Brain pericyte (primary cell): ENCODE results near the gene ARHGEF1.
"Not testable (repeated sequence)": the region's sequence is repeated elsewhere in the genome, so short reads cannot be mapped to it uniquely, and the experiment has no call there.

Experiments
- DNase-seq: peaks from one replicate; pipeline ENCODE4 v3.0.0-alpha.2; 2012; ENCODE audit warnings: low read depth, low spot score

Gene ARHGEF1

DNA sequence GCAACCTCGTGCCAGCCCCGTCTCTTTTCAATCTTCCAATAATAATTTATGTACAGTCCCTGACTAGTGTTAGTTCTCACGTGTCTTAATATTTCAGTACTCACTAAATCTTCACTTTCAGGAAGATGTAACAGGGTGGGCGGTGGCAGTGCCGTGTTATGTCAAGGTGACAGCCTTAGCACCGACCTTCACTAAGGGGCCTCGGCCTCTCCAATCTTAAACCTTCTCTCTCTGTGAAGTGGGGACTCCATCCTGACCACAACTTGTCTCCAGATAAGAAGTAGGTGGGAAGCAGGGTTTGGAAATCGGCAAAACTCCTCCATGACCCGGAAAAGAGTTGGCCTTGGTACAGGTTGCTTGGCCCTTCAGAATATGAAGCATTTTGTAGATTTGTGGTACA, 21.1 kb upstream of the ARHGEF1 start:
- DNase-seq = no peak

DNA sequence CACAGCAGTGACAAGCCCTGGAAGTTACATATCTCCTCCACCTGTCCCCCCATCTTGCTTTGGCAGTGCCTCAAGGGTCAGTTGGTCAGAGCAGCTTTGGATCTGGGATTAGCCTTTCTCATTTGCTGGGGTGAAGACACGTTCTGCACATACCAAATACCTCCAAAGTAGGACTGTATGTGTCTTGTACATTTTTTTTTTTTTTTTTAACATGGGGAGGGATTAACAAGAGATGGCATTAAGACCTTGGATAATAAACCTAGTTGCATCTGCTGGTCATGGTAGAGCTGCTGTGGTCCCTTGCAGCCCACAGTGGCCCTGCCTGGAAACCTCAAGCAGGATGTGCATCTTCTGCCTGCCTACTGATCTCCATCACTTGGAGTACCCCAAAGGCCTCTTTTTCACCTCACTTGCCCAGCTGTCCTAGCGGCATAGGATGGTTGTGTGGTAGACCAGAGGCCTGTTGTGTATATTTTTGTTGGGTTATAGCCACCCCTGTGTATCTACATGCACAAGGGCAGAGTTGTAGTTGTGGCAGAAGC, 20.5 kb upstream of the ARHGEF1 start:
- no peak for DNase-seq

DNA sequence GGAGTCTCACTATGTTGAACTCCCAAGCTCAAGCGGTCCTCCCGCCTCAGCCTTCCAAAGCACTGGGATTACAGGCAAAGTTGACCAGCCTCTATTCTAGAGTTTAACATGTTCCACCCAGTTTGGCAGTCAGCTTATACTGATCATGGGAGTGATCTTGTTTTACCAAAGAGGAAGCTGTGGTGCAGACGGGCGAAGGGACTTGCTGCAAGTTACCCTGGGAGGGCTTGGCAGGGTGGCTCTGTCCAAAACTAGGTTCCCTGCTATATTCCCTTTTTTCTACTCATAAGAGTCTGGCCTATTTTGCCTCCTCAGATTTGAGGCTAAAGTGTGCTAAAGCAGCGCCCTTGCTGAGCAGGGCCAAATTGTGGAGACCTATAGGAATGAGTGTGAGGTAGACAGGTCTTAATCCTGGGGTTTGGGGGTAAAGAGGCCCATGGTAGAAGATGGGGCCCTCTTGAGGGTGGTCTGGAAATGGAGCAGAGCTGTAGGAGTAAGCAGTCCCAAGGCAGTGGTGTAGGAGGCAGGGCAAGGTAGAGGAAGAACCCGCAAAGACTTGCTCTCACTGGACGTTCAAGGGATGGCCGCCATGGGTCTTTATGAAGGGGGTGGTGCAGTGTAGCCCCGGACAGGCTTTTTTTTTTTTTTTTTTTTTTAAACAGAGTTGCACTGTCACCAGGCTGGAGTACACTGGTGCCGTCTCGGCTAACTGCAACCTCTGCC, 19.6 kb upstream of the ARHGEF1 start:
- DNase-seq = no peak

DNA sequence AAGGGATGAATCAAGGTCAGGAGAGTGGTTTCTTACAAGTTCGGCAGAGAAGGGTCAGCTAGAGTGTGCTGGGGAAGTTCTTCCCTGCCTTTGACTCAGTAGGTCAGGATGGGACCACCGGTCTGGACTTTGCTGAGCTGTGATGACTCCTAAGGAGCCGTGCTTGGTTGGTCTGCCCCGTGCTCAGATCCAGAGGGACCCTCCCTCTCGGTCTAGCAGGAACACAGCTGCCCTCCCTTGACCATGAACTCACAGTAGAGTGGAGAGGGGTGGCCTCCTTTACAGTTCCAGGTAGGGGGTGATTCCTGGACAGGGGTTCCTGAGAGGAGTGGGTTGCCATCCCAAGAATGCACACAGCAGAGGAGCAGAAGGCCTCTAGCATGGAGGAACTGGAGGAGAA, 18.6 kb upstream of the ARHGEF1 start:
- DNase-seq = no peak

DNA sequence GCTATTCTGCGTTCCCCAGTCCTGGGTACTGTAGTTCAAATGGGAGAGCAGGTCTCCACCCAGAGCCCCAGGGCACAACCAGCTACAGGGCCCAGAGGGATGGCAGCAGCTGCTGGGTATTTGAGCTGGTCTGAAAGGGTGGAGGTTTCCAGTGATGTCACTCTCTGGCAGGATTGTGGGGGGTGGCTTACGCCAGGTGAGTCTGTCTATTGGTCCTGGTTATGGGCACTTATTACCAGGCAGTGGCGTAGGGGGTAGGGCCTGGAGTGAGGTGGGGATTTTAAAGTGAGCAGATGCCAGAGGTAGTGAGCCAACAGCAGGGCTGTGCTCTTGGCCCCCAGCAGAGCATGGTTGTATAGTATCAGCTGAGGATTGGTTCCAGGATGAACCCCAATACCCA, 16.7 kb upstream of the ARHGEF1 start:
- DNase-seq = no peak

DNA sequence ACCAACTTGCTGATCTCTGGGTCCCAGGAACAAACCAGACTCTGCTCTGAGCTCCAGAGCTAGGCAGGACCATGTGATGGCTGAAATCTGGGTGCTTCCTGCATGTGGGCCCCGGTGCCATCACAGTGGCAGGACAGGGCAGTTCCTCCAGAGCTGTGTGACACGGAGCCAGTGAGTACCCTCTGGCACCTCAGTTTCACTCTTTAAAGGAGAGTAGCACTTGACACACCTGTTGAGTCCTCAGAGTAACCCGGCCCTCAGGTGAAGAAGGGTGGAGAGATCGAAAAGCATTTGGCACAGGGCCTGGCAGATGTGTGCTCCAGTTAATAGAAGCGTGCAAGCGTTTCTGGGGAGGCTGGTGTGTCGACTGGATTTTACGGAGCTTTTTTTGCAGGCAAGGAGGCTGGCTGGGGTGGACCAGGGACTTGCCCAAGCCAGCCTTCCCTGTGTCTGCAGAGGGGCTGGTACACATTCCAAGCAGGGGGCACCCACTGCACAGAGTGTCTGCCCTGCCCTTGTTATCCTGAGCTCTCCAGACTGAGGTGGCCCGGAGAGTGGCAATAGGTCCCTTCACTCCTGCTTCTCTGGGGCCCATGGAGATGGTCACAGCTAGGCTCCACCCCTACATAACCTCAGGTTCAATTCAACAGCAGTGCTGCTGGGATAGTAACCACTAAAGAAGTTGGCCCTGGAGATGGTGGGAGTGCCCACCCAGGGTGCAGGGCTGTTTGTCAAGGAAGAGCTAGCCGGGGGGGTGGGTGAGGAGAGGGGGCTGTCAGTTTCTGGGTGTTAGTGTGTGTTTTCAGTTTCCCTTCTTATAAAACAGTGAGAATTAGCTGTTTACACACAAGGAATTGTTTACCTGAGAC, 14.6 kb upstream of the ARHGEF1 start:
- DNase-seq = no peak

DNA sequence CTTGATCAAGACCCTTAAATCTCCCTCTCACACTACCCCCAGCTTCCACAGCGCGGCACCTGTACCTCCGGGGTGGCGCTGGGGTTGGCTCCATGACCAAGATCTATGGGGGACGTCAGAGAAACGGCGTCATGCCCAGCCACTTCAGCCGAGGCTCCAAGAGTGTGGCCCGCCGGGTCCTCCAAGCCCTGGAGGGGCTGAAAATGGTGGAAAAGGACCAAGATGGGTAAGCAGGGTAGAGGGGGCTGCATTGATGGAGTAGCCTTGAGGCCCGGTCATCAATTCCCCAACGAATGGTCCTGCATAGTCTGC, 14.0 kb upstream of the ARHGEF1 start:
- DNase-seq = no peak

DNA sequence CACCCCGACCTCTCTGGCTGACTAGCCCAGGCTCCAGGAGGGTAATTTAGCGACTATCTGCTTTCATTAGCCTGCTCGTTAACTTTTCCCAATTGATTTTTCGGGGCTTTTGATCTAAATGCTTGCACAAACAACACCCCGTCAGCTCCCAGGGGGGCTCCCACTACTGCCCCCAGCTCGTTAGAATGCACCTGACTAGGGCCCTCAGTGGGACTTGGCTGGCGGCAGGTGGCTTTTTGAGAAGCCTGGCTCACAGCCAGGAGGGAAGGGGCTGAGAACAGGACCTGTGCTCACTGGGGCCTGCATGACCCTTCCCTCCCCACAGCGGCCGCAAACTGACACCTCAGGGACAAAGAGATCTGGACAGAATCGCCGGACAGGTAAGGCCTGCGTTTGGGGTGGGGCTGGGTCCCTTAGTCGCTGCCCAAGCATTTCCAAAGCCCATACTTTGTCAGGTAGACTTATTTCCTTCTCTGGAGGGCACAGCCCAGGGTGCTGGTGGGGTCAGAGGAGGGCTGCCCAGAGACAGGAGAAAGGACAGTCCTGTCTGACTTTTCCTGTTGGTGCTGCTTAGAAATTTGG, 13.5 kb upstream of the ARHGEF1 start:
- DNase-seq = no peak

DNA sequence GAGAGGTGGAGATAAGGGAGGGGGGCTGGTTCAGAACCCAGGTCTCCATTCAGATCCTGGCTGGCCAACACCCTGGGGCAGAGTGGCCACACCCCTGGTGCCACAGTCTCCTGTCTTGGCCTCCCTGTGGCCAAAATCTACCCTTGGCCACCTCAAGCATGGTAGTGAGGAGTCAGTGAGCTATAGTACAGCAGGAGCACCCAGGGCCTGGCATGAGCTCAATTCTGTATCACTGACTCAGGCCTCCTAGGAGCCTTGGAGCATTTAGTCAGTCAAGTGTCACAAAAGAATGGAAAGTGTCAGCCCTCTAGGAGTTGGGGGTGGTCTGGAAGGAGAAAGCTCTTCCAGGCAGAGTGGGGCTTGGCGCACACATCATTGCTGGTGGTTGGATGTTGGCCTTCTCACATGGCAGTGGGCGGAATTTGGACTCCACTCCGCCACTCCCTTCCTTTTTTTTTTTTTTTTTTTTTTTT, 12.5 kb upstream of the ARHGEF1 start:
- no peak for DNase-seq

DNA sequence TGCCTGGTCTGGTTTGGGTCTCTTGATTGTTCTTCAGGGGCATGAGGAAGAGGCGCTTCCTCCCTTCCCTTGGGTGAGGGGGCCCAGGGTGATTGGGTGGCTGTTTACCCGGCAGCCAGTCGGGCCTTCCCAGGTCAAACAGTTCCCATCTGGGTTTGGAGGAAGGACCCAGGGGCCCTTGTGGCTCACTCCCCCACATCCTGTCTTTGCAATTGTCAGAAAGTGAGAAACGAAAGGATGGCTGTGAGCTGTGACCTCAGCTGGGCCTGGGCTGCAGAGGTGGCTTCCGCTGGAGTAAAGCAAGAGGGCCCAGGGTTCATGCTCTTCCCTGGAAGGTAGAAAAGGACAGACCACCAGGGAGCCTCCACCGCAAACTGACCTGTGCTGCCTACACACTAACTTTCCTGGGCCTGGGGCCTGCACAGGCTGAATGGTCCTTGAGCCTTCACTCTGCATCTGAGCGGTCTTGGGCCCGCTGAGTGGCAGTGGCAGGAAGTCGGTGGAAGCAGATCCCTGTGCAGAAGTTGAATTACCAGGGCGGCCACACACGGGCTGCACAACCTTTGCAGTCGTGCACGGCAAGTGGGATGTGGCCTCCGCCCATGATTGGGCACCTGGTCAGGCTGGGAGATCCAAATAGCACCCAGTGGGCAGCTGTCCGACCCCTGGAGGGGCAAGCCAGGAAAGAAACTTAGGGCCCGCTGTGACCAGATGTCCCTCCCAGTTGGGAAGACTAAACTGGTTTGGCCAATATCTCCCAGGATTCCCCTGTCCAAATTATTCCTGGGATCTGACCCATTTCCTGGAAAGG, 11.2 kb upstream of the ARHGEF1 start:
- DNase-seq = no peak

DNA sequence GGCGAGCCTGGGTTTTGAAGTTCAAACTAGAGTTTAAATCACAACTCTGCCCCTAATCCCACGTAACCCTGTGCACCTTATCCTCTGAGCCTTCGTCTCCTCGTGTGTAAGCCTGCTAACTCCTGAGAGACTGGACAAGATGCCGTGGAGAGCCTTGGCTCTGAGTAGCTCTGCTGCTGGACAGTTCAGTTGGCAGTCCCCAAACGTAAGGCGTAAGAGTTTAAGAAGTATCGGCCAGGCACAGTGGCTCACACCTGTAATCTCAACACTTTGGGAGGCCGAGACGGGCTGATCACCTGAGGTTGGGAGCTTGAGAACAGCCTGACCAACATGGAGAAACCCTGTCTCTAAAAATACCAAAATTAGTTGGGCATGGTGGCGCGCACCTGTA, 10.6 kb upstream of the ARHGEF1 start:
- DNase-seq = no peak

DNA sequence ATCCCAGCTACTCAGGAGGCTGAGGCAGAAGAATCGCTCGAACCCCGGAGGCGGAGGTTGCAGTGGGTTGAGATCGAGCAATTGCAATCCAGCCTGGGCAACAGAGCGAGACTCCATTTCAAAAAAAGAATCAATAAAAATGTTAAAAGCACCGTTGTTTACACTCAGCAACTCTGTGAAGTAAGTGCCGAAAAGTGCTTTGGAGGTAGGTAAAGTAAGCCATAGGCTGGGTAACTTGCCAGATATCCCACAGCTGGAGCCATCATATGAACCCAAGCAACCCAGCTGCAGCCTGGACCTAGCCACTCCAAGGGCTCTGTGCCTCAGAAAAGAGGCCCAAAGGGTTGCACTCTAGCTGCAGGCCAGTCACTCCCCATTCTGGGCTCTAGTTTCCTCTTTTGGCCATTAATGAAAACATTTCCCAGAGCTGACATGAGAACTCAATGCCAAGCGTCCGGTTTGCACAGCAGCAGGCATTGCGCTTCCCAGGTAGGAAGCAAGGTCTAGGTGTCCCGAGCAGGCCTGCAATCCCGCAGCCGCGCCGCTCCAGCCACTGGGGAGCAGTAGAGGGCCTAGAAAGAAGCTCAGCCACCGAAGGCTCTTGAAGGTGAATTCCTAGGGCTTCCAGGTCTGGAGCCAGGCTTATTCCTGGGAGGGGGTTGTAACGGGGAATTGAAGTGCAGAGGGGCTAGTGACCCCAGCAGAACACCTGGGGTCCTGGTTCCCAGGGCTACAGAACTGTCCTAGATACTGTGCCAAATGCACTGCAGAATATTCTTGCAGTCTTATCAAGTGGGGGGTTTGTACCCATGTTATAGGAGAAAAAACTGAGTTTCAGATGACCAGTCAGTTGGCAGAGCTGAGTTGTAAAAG, 10.0 kb upstream of the ARHGEF1 start:
- DNase-seq = no peak

DNA sequence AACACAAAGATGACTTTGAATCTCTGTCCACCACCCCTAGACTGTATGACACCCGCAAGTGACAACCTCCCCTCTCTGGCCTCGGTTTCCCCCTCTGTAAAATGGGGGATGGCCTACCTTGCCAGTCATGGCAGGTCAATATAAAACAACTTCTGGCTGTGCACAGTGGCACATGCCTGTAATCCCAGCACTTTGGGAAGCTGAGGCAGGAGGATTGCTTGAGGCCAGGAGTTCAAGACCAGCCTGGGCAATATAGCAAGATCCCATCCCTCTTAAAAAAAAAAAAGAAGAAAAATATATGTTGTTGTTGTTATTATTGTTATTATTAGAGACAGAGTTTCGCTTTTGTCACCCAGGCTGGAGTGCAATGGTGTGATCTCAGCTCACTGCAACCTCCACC, 7.0 kb upstream of the ARHGEF1 start:
- DNase-seq = not testable (repeated sequence)

DNA sequence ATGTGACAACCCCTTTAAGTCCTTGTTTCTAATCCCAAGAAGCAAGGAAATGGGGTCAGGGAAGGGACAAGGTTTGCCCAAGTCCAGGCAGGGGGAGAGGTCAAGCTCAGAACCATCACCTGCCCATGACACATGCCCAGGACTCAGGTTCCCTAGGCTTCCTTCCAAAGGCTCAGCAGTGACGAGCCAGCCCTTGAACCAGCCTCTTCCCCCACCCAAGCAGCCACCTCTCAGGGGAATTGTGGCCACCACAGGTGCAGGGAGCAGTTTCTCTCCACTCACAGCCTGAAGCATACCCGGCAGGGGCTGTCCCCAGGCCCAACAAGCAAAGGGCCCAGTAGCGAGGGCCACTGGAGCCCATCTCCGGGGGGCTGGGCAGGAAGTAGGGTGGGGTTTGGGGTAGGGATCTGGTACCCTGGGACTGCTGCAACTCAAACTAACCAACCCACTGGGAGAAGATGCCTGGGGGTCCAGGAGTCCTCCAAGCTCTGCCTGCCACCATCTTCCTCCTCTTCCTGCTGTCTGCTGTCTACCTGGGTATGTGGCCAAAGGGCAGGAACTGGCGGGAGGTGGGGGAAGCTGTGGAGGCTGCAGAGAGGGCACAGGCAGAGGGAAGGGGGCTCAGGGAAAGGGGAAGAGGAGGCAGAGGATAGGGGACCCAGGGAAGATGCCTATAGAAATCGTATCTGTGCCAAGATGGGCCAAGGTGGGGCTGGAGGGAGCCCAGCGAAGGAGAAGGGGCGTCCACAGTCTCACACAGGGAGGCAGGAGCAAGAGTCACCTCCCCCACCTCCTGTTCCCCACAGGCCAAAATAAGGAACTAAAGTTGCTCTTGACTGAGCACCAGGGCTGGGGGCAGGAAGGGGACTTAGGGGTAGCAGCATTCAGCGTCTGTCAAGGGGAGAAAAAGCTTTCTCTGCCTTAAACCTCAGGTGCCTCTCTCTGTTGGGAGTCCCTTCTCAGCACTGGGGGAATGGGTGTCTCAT, 5.8 kb upstream of the ARHGEF1 start, which contains the start of gene CD79A:
TSS of gene CD79A (plus strand) at position 433 of the 986 bp plus-strand sequence. CDS start at position 459, 26 bp downstream.
- DNase-seq = no peak

DNA sequence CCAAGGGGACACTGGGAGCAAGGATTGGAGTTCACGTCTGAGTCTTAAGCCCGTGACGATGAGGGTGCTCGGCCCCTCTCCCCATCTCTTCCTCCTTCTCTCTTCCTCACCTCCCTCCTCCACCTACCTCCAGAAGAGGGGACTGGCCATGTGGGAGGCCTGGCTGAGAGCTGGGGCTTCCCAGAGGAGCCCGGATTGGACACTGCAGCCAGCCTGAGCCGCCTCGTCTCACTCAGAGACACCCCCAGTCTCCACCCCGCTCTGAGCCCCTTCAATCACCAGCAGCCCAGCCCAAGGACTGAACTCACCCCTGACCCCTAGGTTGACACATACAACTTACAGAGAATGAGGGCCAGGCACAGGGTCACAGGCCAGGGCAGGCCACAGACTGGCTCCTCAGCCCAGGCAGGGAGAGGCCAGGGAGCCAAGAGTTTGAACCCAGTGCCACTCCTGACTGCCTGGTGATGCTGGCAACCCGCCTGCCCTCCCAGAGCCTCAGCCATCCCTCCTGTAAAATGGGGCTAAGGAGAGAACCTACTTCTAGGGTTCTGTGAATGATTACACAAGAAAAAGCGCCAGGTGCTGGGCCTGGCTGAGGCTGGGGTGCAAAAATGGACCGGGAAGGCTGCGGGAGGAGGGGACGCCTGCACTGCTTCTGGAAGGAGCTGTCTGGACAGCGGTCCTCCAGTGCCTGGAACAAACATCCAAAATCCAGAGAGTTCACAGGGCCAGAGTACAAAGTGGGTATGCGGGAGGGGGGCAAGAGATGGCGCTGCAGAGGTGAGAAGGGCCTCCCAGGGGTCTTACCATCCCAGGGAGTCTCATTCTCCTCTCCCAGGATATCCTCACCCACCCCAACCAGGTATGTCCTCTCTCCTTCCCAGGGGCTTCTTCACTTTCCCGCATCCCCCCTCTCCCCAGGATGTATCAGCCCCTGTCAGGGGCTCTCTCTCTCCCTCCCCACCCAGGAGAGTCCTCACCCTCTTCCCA, 4.8 kb upstream of the ARHGEF1 start:
- DNase-seq = no peak

DNA sequence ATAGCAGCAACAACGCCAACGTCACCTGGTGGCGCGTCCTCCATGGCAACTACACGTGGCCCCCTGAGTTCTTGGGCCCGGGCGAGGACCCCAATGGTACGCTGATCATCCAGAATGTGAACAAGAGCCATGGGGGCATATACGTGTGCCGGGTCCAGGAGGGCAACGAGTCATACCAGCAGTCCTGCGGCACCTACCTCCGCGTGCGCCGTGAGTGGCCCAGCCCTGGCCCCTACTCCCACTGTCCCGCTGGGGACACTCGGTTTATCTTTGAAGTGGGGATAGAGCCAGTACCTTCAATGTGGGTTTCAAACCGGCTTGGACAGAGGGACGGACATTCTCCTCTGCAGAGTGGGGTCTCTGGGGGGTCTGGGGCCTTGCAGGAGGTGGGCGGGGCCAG, 3.9 kb upstream of the ARHGEF1 start:
- no peak for DNase-seq

DNA sequence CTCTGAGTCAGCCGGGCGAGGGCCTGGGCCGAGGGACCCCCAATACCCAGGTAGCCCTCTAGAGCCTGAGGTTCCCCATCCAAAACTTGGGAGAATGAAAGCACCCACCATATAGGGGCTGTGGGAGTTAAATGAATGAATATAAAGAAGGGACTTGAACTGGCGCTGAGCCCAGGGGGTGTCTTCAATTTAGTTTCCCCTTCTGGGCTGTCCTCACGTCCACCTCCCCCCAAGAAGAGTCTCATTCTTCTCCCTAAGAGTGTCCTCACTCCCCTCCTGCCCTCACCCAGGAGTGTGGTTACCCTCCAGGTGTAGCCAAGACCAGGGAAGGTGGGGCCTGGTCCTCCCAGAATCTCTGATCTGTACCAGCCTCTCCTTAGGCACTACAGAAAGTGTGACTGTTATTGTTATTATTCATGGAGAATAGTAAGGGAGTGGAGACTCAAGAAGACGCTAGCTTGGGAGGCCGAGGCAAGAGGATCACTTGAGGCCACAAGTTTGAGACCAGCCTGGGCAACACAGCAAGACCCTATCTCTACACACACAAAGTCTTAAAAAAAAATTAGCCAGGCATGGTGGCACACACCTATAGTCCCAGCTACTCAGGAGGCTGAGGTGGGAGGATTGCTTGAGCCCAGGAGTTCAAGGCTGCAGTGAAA, 3.2 kb upstream of the ARHGEF1 start:
- no peak for DNase-seq

DNA sequence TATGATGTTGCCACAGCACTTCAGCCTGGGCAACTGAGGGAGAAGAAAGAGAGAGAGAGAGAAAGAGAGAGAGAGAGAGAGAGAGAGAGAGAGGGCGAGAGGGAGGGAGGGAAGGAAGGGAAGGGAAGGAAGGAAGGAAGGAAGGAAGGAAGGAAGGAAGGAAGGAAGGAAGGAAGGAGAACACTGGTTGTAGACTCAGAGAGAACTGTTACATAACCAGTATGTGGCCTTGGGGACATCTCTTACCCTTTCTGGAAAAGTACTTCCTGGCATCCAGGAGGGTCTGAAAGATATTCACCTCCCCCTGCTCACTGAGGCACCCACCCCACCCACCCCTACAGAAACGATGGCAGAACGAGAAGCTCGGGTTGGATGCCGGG, 2.7 kb upstream of the ARHGEF1 start:
- DNase-seq = no peak
